ENCODE measurements around the gene HYOU1. TPM values are rescaled to one million over a fixed set of nuclear protein-coding genes. Genes with fewer than 3 reads are reported as not detected.

HYOU1 gene
- total and polyA plus RNA-seq, 2 of the 8 experiments (the other 6 are each of a cell fraction or from before 2014, with no cell fraction given): 239 to 295 TPM

GRCh38 chr11:119057000-119057769 lies at the start of gene HYOU1 (continued):
- TF ChIP-seq CHD7 (IDR thresholded peaks at IDR 0.05; ENCODE audit: insufficient replicate concordance, low read length) (no peak), POLR2AphosphoS5 (IDR thresholded peaks at IDR 0.05; ENCODE audit: low read depth, low read length) (peak; percentile 28; the same call in 1 of the 2 replicates), RNF2 (IDR thresholded peaks at IDR 0.05; ENCODE audit: borderline replicate concordance, low read depth, low read length, missing control alignments, poor library complexity, severe bottlenecking) (no peak), TBP (IDR thresholded peaks at IDR 0.05; ENCODE audit: low read depth, low read length) (peak; percentile 47), KDM4A (IDR thresholded peaks at IDR 0.05; ENCODE audit: low read depth, low read length, severe bottlenecking) (no peak), CEBPB (IDR thresholded peaks at IDR 0.05; ENCODE audit: low read depth, low read length) (no peak), HDAC2 (IDR thresholded peaks at IDR 0.05; ENCODE audit: borderline replicate concordance in 1 of 2, low read depth in 2 of 2, low read length in 2 of 2) (0 out of 4 replicates have a peak, but pooled peaks of 1 of the 2 experiments have one; percentile 54), SIRT6 (IDR thresholded peaks at IDR 0.05; ENCODE audit: low read length) (no peak), MAFK (IDR thresholded peaks at IDR 0.05; ENCODE audit: low read depth, low read length) (no peak)

Data from H1 (cell line).